ENCODE results near the gene SLC19A2. TPM values are rescaled to one million over a fixed set of nuclear protein-coding genes. Genes with fewer than 3 reads are reported as not detected.

The SLC19A2 gene
- total and polyA plus RNA-seq, 2 of the 13 experiments (the other 11 are each of a cell fraction or from before 2014, with no cell fraction given), result 30.4 to 56.0 TPM

DNA sequence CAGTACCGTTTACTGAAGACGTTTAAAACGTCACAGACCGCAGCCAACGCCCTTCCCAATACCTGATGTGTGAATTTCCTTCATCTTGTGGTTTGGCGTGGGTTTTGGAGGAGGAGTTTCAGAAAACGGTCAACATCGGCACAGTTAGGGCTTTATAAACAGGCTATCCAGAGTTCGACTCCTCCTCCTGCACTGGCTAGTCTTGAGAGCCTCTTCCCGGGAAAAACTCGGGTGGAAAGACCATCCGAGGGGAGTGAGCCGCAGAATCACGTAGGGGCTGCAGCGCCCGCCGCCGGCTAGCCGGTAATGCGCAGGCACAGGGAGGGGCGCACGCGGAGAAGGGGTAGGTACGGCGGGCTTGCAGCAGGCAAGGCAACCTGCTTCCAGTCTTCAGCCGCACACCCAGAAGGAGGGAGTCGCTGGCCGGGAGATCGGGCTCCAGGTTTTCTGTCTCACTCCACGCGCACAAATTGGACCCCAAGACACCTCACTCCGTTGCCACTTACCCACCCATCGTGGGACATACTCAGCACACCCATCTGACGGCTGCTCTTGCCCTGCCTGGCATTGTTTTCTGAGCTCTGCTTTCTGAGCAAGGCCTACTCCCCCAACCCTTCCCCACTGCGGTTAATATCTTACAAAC, 25.4 kb downstream of the SLC19A2 start (continued):
- TF ChIP-seq, protein P1, sequence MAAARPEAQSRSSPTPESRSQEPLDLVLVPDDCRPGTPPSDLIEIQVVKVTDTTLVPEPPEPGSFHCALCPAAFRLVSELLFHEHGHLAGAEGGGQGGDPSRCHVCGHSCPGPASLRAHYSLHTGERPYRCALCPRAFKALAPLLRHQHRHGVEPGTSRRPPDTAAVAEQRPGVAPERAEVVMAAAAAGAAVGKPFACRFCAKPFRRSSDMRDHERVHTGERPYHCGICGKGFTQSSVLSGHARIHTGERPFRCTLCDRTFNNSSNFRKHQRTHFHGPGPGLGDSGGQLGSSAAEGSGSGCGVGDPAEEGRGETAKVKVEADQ (CRISPR knock-in tag; IDR thresholded peaks at IDR 0.05; ENCODE audit: borderline replicate concordance), result 0 out of 2 replicates have a peak, but pooled peaks have one; percentile 18
- TF ChIP-seq SMC3 (IDR thresholded peaks at IDR 0.05; ENCODE audit: low read length) (no peak), ZNF124 (CRISPR knock-in tag; IDR thresholded peaks at IDR 0.05) (no peak), ZNF101 (CRISPR knock-in tag; IDR thresholded peaks at IDR 0.05; ENCODE audit: borderline replicate concordance, low read depth) (no peak), ZNF558 (CRISPR knock-in tag; IDR thresholded peaks at IDR 0.05; ENCODE audit: borderline replicate concordance) (no peak), ETV6 (CRISPR knock-in tag; conservative IDR thresholded peaks at IDR 0.05) (no peak), DR1 (CRISPR knock-in tag; IDR thresholded peaks at IDR 0.05) (peak; percentile 27; the same call in 1 of the 2 replicates), ZFY (CRISPR knock-in tag; IDR thresholded peaks at IDR 0.05) (peak; percentile 39; the same call in 1 of the 2 replicates), ZNF510 (CRISPR knock-in tag; IDR thresholded peaks at IDR 0.05; ENCODE audit: low read depth) (no peak), ZNF234 (CRISPR knock-in tag; conservative IDR thresholded peaks at IDR 0.05) (no peak), CBX2 (IDR thresholded peaks at IDR 0.05; ENCODE audit: low read depth, low read length) (no peak), CBX2 (CRISPR knock-in tag; IDR thresholded peaks at IDR 0.05; ENCODE audit: low read depth) (no peak), SP140L (CRISPR knock-in tag; IDR thresholded peaks at IDR 0.05; ENCODE audit: borderline replicate concordance) (no peak), ZFAT (CRISPR knock-in tag; conservative IDR thresholded peaks at IDR 0.05) (no peak)
- TF ChIP-seq, protein P2, sequence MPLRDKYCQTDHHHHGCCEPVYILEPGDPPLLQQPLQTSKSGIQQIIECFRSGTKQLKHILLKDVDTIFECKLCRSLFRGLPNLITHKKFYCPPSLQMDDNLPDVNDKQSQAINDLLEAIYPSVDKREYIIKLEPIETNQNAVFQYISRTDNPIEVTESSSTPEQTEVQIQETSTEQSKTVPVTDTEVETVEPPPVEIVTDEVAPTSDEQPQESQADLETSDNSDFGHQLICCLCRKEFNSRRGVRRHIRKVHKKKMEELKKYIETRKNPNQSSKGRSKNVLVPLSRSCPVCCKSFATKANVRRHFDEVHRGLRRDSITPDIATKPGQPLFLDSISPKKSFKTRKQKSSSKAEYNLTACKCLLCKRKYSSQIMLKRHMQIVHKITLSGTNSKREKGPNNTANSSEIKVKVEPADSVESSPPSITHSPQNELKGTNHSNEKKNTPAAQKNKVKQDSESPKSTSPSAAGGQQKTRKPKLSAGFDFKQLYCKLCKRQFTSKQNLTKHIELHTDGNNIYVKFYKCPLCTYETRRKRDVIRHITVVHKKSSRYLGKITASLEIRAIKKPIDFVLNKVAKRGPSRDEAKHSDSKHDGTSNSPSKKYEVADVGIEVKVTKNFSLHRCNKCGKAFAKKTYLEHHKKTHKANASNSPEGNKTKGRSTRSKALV (CRISPR knock-in tag; IDR thresholded peaks at IDR 0.05), result peak; percentile 64; the same call in 1 of the 2 replicates
- TF ChIP-seq, protein P3, sequence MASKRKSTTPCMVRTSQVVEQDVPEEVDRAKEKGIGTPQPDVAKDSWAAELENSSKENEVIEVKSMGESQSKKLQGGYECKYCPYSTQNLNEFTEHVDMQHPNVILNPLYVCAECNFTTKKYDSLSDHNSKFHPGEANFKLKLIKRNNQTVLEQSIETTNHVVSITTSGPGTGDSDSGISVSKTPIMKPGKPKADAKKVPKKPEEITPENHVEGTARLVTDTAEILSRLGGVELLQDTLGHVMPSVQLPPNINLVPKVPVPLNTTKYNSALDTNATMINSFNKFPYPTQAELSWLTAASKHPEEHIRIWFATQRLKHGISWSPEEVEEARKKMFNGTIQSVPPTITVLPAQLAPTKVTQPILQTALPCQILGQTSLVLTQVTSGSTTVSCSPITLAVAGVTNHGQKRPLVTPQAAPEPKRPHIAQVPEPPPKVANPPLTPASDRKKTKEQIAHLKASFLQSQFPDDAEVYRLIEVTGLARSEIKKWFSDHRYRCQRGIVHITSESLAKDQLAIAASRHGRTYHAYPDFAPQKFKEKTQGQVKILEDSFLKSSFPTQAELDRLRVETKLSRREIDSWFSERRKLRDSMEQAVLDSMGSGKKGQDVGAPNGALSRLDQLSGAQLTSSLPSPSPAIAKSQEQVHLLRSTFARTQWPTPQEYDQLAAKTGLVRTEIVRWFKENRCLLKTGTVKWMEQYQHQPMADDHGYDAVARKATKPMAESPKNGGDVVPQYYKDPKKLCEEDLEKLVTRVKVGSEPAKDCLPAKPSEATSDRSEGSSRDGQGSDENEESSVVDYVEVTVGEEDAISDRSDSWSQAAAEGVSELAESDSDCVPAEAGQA (IDR thresholded peaks at IDR 0.05; ENCODE audit: low read depth), result no peak
- TF ChIP-seq, protein P3 (CRISPR knock-in tag; IDR thresholded peaks at IDR 0.05; ENCODE audit: borderline replicate concordance), result 0 out of 2 replicates have a peak, but pooled peaks have one; percentile 49
- TF ChIP-seq, protein P4, sequence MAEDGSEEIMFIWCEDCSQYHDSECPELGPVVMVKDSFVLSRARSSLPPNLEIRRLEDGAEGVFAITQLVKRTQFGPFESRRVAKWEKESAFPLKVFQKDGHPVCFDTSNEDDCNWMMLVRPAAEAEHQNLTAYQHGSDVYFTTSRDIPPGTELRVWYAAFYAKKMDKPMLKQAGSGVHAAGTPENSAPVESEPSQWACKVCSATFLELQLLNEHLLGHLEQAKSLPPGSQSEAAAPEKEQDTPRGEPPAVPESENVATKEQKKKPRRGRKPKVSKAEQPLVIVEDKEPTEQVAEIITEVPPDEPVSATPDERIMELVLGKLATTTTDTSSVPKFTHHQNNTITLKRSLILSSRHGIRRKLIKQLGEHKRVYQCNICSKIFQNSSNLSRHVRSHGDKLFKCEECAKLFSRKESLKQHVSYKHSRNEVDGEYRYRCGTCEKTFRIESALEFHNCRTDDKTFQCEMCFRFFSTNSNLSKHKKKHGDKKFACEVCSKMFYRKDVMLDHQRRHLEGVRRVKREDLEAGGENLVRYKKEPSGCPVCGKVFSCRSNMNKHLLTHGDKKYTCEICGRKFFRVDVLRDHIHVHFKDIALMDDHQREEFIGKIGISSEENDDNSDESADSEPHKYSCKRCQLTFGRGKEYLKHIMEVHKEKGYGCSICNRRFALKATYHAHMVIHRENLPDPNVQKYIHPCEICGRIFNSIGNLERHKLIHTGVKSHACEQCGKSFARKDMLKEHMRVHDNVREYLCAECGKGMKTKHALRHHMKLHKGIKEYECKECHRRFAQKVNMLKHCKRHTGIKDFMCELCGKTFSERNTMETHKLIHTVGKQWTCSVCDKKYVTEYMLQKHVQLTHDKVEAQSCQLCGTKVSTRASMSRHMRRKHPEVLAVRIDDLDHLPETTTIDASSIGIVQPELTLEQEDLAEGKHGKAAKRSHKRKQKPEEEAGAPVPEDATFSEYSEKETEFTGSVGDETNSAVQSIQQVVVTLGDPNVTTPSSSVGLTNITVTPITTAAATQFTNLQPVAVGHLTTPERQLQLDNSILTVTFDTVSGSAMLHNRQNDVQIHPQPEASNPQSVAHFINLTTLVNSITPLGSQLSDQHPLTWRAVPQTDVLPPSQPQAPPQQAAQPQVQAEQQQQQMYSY (CRISPR knock-in tag; IDR thresholded peaks at IDR 0.05), result peak; percentile 89

Data from HepG2 (cell line).